GM18502 (cell line): ENCODE results near the gene MACROD1.

Experiments used
- ATAC-seq: cut with Tn5 transposase; IDR thresholded peaks from one replicate; pipeline ENCODE4 v1.9.1; 2021; ENCODE audit warnings: mild to moderate bottlenecking; ENCODE audit not compliant: unreplicated experiment, poor library complexity

MACROD1 gene

DNA sequence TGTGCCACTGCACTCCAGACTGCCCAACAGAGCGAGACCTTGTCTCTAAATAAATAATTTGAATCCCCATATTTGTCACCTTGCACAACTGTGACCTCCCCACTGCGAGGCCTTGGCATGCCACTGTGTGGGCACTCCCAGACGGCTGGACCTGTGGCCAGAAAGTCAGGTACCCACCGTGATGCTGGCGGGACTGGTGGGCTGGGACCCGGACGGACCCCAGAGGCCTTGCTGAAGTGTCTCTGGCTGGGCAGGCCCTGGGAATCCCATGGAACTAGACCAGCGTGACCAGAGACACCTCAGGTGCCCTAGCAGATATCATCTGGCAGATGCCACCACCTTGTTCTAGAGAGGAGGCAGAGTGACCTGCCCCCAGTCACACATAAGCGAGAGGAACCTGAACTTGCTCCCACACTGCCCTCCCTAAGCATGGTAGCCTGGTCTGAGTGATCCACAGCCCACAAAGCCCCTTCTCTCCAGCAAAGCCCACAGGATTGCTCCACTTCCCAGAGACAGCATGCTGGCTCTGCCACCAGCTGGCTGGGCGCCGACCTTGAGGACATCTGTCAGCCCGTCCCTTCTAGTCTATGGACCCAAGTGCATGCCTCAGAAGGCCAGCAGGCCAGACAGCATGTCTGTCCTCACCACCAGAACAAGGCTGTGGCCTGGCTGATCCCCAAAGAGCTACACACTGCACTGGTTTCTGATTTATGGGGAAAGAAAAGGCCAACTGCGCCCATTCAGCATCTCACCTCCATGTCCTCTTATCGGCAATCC lies 9.5 kb downstream of the MACROD1 start:
- ATAC-seq, result no peak

DNA sequence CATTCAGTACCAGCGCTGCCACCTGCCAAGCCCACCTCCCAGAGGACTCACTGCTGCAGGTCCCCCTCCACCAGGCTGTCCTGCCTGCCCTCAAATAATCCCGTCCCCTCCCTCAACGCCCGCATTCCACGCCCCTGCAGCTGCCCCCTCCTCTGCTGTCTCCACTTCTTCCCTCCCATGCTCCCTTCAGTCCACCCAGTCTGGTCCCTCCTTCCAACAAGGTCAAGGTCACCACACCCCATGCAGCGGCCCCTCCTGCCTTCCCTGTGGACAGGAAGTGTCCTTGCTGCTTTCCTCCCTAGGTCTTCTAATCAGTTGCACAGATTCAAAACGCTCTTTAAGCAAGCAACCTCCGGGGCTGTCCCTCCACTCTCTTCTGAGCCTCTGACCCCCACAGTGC lies 12.1 kb downstream of the MACROD1 start:
- ATAC-seq, result no peak

DNA sequence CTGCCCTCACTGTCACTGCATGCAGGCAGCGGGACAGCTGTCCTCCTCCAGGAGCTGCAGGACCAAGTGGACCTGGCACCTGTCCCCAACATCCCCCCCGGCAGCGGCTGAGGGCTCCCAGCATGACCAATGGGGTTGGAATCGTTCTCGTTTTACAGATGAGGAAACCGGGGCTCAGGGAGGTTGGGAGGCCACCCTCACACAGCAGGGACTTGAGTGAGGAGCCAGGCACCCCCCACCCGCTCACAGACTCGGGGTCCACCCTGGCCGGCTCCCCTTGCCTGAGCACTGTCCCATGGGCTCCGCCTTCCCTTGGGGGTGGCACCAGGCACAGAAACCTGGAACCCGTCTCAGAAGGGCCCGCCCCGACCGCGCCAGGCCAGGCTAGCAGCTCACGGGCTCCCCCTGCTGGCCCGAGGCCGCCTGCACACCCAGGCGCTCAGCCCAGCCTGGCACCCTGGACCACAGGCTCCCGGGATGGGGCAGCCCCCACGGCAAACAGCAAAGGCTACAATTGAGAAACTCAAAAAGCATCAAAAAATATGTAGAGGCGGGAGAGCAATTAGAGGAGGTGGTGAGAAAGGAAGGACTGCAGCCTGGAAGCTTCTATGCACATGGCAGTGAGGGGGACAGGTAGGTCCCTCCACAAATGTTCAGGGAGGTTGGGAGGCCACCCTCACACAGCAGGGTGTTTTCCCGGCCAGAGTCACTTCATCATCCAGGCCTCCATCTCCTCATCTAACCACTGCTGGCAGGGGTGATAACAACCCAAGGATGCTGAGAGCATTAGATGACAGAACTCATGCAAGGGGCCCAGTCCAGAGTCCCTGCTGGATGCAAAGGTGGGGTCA lies 12.8 kb downstream of the MACROD1 start:
- ATAC-seq, result no peak

DNA sequence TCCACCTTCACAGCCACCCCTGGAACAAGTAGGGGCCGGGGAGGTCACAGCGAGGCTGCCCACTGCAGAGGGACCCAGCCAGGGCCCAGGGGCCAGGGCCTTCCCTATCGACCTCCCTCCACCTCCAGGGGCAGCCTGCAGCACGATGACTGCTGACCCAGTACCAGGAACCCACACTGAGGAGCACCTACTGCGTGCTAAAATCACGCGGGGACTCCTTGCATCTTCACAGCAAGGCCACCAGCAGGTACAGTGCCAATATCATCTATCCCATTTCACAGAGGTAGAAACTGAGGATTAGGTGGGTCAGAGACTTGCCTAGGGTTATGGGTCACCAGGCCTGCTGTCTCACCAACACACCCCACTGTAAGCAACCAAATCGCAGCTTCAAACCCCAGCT lies 14.6 kb downstream of the MACROD1 start:
- no peak for ATAC-seq

DNA sequence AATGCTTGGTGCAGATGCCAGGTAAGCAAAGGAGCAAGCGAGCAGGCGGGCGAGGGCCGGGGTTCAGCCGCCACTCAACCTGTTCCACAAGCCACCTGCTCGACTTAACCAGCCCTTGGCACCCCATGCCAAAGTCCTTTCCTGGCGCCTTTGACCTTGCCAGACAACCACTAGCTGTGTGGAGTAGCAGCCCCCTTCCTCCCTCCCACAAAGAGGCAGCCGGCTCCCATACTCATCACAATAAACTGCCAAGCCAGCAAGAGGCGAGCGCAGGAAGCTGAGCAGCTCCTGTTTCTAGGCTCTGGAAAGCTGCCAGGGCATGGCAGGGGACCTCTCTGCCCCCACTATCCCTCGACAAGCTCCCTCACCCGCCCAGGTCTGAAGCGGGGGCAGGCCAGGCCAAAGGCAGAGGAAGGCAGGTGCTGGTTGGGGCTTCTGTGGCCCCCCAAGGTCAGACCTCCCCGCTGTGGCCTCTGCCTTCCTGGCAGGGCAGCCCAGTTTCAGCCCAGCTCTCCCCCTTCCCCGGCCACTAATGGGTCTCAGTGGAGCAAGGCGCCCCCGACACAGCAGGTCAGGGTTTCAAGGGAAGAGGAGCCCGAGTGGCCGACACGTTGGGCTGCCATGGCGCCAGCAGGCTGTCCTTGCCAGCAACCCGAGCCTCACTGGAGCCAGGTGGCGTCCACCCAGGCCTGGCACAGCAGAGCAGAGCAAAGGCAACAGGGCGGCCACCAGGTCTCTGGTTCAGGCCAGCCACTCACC lies 15.3 kb downstream of the MACROD1 start:
- no peak for ATAC-seq

DNA sequence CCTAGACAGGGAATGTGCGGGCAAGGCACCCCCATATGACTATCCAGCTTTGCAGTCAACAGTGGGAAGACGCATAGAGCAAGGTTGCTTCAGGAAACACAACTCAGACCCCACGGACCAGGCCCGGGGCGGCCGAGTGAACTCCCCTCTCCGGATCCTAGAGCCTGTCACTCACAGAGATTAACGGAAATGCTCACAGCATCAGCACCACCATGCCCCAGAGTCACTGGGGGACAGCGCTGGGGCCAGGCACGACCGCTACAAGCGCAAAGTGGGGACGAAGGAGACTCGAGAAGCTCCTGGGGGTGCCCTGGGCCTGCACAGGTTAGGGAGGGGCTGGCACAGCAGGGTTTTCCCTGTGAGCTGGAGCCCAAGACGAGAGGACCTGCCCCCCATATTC lies 15.9 kb downstream of the MACROD1 start:
- ATAC-seq, result no peak

DNA sequence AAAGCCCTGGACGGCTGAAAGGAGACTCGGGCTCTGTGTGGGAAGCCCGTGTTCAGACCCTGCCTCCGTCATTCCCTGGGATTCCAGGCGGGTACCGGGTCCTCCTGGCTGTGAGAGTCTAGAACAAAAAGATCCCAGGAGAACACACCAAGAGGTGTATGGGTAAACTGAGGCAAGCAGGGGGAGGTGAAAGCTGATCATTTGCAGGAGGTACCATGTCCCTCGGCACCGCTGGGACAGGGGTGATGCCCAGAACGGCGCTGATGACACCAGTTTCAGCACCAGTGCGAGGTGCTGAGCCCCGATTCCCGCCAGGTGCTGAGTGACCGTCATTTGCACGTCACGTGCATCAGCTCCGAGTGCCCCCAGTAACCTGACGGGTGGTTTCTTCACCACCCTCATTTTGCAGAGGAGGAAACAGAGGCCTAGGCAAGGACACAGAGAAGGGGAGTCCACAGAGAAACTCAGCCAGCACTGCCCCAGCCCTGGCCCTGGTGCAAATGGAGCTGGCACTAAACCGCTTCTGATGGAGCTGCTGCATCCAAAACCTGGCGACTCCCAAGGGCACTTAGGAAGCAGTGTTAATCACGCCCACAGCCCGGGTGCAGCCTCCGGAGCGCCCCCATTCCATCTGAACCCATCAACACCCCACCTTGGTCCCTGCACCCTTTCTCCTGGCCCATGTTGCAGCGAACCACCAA lies 16.8 kb downstream of the MACROD1 start:
- ATAC-seq, result no peak

DNA sequence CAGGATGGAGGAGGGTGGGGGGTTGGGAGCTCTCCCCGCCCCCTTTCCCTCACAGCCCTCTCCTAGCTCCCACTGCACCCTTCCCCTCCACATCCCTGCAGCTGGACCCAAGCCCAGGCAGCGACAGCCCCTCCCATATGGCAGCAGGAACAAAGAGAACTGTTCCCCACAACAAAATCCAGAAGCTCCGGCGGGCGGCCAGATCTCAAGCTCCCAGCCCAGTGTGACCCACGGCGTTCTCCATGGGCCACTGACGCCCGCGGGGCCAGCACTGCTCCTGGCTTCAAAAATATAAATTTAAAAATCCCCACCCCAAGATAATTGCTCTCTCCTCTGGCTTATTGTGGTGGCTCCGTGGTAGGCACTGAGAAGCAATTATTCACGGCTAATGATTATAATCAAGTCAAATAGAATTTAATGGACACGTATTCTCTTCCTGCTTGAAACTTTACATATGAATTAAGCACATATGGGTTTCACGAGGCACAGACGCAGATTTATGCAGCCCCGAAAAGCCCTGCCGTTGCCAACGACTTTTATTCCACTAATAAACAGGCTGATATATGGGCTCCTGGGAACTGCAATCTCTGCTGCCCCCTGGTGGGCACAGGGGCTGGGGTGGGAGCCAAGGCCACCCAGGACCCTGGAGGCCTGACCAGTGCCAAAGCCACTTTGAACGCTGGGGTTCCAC lies 17.5 kb downstream of the MACROD1 start:
- ATAC-seq, result no peak

DNA sequence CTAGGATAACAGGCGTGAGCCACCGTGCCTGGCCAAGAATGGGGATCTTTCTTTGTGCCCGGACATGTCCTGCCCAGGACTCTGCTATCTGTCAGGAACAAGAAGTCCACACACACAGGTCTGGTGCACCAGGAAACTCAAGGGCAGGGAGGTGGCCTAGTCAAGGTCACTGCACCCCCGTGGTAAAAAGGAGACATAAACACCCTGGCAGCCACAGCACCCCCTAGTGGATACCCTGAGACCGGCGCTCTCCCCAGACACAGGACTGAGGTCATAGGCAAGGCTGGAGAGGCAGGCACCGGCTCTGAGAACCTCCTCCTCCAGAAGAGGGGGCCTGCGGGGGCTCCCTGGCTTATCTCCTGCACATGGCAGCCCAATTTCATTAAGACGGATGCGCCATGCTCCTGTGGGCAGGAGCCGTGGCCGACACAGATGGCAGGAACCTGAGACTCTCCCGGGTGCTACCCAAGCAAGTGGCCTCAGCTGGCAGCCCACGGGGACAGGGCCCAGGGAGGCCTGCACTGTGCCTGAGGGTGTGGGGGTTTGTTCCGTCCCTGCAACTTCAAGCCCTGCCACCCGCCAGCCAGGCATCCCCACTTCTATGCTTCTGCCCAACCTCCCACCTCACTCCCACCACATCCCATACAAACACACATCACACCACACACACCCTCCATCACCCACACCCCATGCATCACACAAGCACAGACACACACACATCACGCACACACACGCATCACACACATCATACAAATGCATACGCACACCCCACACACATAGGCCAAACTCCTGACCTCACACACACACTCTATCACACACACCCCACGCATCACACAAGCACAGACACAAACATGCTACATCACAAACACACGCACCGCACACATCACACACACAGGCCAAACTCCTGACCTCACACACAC lies 19.6 kb downstream of the MACROD1 start:
- ATAC-seq, result no peak

DNA sequence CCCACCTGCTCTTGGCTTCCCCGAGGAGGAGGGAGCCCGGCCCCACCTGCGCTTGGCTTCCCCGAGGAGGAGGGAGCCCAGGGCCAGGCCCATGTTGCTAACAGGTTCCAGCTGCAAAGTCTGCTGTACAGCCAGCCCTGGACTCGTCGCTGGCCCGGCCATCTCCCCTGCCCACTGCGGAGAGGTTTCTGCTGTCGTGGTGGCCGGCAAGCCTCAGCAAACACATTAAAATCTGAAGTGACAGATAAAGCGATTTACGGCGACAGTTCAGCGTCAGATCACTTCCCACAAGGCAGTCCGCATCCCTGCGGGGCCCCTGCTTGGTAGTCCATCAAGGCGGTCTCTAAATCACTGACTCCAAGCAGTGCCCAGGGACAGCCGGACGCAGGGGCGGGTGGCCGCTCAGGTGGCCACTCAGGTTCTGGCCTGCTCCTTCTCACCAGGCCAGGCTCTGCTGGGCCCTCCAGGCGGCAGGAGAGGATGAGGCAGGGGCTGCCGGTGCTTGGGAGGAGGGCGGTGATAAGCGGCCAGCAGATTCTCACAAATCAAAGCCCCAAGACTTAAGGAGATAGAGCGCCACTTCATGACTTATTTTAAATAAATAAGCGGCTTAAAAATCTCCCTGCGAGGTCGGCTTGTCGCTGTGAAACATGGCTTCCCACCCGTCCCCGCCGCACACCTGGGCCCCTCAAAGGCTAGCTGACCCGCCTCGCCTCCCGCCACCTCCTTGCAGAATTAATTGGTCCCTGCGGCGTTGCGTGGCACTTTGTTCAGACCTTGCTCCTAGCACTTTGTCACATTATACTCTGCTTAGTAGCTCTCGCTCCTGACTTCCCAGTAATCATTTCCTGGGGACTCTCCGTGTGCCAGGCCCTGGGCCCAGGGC lies 21.1 kb downstream of the MACROD1 start:
- ATAC-seq, result no peak

DNA sequence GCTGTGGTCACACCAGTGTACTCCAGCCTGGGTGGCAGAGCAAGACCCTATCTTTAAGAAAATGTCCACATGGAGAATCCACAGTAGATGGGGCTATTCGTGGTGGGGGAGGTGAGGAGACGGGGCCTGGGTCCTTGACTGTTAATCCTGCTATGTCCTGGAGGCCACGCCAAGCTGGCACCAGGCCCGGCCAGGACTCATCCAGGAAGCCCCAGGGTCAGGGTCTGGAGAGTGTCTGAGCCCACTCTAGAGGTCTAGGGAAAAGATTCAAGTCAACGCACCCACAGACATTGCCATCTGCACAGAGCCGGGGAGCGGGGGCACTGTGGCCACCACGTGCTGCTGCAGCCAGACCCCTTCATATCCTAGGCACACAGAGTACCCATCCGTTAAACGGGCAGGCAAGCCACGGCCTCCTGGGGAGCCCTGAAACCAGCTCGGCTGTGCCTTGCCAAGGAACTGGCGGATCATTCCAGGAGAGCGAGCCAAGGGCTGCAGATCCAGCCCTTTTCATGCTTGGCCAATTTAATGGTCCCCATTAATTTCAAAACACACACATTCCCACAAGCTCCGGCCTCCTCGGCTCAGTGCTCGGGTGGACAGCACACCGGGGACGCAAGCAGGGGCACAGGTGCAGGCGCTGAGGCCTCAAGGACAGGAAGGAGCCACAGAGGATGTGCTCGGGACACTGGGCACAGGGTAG lies 24.7 kb downstream of the MACROD1 start:
- ATAC-seq, result no peak

DNA sequence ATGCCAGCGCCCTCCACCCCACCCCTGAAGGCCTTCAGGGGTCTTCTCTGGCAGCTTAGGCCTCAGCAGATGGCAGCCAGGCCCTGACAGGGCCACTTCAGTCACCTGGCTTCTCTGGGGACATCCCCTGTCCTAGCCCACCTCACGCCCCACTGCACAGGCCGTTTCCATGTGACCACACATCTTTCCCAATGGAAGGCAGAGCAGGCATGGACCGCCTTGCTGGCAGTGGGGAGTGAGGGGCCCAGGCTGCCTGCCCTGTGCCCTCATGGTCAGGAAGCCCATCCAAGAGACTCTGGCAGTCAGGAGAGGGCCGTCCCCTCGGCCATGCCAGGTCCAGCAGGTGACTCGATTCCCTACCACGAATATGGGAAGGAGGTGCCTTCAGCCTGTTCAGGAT lies 25.8 kb downstream of the MACROD1 start:
- ATAC-seq, result no peak

DNA sequence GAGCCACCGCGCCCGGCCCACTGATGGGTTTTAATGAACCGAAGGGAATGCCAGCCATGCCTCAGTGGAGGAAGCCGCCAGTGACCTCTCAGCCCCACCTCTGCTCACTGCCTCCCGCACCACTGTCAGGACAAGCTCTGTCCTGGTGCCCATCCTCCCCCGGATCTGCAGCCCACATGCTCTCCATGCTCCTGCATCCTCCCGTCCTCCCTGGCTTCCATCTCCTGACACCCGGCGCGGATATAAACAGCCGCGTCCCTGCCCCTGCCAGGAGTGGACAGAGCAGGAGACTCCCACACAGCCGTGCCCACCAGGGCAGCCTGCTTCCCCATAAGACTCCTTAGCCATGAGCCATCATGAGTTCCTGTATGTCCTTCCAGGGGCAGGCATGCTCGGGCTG lies 26.9 kb downstream of the MACROD1 start:
- no peak for ATAC-seq

DNA sequence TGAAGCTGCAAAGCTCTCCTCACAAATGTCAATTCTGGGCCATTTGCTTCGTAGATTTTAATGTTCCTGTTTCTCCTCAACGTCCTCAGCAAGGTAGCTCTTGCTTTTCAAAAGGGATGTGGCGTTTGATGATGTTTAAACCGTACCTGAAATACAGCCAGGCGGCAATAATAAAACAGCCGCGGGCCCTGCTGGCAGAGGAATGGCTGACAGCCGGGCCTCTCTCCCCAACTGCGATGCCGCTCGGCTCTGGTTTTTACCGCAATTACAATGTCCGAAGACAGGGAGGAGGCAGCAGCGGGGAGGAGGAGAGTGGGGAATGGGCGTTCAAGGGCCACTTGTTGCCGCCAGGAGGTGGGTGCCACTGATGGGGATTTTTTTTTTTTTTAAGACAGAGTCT lies 27.5 kb downstream of the MACROD1 start:
- ATAC-seq, result no peak

DNA sequence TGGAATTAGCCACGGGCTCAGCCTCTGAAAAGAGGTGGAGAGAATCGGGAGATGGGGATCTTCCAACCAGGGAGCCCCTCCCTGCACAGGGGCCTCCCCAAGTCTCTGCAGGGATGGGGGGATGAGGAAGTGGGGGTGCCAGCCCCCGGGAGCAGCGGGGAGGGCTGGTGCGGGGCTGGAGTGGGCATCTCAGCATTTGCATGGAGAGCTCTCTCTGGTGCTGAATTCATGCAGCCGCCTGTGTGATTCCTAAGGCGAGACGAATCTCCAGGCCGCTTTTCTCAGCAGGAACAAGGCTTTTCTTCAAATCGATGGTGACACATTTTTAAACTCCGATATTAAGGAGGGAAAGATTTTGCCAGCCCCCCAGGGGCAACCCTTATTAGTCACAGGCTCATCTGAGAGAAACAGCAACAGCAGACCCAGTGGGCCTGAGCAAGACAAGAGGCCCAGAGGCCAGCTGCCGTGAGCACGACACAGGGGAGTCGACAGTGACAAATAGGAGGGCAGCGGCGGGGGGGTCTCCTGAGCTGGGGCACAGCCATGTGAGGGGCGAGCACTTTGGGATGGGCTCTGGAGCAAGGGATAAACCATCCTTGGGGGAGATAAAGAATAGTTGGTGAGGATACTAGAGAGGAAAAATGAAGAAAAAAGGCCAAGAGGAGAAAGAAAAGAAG lies 29.0 kb downstream of the MACROD1 start:
- ATAC-seq, result no peak

DNA sequence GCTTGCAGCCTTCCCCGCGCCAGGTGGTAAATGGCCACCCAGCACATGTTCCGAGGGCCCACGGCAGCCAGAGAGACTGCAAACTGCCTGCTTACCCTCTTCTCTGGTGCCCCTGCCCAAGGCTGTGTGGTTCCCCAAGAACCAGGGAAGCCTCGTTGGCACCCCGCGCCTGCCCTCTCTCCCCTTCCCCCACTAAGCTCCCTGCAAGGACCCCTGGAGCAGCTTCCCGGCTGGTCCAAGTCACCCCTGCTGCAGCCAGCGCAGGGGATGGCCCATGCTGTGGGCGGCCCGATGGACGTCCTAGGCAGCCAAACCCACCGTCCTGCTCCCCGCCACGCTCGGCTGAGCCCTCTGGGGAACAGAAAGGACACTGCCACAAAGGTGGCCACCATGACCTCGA lies 30.2 kb downstream of the MACROD1 start:
- ATAC-seq, result no peak

DNA sequence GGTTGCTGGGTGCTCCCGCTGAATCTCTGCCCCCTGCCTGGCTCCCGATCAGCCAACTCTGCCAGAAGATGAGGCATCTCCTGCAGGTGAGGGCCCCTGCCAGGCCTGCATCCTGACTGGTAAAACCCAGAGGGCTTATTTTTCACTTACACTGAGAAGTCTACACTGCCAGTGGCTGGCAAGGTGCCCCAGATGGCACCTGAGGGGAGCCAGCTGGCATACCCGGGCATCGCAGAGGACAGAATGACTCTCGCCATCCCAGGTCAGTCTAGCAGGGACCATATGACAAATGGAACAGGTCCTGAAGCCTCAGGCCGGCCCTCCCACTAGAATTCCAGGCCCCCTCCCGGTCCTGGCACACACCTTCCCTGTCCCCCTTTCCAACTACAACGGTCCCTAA lies 30.9 kb downstream of the MACROD1 start:
- no peak for ATAC-seq
